Testis (tissue), 2 donors: ENCODE measurements around the gene CNKSR2.

Source experiments
- POLR2A ChIP-seq: fragments of 450-650 bp; IDR thresholded peaks from one replicate; pipeline ENCODE4 v1.6.1; 2017; ENCODE audit warnings: antibody characterized with exemption, mild to moderate bottlenecking, moderate library complexity
- TF ChIP-seq, protein P1 (sequence below), 3 experiments: fragments of 450-650 bp in 2 of 3; fragments of 200-600 bp in 1 of 3; sonication (generic) in 1 of 3; IDR thresholded peaks; one replicate each; pipeline ENCODE4 v1.5.1; 2016 to 2019; ENCODE audit warnings: antibody characterized with exemption in 3 of 3, mild to moderate bottlenecking in 2 of 3, moderate library complexity in 1 of 3

DNA sequence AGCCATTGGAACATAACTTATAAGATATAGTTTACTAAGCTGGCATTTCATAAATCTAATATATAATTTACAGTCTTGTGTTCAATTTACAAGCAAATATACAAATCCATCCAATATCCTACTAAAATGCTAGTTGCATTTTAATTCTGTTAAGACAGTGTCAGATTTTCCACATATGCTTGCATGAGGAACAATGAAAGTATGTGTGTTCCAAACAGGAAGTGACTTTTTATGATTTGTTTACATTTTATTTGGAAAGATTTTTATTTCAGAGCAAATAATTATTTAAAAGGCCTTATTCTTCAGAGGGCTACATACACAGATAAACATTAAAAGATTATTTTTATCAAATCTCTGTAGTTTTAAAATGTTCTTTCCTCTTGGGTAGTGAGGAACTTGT, 153.9 kb downstream of the CNKSR2 start:
- TF ChIP-seq POLR2A: no peak
- TF ChIP-seq, protein P1, sequence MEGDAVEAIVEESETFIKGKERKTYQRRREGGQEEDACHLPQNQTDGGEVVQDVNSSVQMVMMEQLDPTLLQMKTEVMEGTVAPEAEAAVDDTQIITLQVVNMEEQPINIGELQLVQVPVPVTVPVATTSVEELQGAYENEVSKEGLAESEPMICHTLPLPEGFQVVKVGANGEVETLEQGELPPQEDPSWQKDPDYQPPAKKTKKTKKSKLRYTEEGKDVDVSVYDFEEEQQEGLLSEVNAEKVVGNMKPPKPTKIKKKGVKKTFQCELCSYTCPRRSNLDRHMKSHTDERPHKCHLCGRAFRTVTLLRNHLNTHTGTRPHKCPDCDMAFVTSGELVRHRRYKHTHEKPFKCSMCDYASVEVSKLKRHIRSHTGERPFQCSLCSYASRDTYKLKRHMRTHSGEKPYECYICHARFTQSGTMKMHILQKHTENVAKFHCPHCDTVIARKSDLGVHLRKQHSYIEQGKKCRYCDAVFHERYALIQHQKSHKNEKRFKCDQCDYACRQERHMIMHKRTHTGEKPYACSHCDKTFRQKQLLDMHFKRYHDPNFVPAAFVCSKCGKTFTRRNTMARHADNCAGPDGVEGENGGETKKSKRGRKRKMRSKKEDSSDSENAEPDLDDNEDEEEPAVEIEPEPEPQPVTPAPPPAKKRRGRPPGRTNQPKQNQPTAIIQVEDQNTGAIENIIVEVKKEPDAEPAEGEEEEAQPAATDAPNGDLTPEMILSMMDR (IDR thresholded peaks at IDR 0.05): no peak
